ENCODE measurements around the gene IPCEF1.

- TF ChIP-seq CTCF (IDR thresholded peaks at IDR 0.05) (no peak), POLR2A (IDR thresholded peaks at IDR 0.05) (no peak)
Measured at GRCh38 chr6:154406301-154406700, 49.7 kb upstream of the IPCEF1 start.

All from testis (tissue), 2 donors.